Measurements from ENCODE around the gene XIRP2.

The XIRP2 gene

DNA sequence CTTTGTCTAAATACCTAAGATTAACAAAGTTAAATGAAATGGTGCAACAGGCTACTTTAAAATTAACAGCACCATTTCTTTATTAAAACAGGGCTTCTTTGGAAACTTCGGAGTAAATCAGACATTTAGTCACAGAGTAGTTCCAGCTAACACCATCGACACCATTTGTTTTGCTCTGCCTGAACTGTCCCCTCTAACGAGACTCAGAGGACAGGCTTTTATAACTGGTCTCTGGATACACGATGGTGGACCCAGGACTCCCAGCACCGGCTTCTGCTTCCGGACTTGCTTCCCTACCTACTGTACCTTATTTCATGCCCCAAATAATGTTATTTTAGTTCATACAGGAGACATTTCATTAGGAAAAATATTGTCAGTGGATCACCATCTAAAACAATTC, 252.1 kb downstream of the XIRP2 start:
- DNase-seq = no peak

DNA sequence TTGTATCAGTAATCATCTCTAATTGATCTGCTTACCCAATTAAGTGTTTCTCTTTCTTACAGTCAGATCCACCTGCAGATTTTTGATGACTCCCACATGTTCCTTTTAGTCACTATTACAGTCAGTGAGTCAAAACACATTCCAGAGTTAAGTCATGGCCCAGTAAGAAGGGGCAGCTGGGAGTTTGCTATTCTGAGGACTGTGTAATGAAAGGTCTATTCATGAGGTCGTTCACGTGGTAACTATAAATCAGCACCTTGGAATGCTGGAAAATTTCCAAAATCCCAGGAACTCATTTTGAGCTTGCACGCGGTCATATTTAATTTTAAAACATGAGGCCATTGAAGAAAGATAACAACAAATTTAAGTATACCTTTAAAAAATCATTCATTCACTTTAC, 252.5 kb downstream of the XIRP2 start:
- DNase-seq = peak; percentile 31

DNA sequence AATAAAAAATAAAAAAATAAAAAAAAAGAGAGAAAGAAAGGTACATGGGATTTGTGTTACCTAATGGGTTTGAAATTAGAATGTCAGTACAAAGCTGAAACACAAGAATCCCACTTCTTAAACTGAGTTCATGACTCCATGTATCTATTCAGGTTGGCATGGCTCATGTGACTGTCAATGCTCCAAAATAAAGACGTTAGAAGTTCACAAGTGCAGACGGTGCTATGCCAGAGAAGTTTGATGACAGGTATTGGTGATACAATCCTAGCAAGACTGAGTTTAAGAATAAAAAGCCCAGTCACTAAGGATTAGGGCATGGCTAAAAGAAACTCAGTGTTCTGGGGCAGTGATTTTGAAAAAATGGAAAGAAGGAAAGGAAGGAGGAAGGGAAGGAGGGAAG, 254.3 kb downstream of the XIRP2 start:
- no peak for DNase-seq

DNA sequence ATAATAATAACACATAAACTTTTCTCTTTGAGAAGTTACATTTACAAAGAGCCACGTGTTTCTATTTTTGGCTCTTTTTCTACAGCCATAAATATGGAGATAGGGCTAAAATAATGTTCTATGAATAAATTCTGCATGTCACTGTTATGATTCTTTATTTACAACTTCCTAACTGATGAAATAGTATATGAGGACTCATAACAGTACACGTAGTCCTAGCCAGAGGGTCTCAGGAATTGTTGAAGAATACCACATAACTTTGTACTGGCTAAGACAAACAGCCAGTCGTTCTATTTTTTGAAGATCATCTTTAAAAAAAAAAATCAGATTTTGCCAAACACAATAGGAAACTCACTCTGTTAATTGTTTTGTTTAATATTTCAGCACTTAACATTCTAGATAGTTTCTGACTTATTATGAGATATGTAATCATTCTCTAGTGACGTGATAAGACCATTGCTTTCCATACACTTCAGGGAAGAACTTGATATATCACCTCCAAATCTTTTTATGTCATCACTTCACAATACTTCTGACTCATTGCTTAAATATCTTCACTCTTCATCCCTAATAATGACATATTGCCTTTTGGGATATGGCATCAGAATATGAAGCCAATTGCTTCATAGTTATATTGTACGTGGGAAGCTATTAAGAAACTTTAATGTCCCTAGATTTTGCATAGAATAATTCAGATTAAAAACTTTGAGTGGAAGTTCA, 256.1 kb downstream of the XIRP2 start:
- DNase-seq = no peak

DNA sequence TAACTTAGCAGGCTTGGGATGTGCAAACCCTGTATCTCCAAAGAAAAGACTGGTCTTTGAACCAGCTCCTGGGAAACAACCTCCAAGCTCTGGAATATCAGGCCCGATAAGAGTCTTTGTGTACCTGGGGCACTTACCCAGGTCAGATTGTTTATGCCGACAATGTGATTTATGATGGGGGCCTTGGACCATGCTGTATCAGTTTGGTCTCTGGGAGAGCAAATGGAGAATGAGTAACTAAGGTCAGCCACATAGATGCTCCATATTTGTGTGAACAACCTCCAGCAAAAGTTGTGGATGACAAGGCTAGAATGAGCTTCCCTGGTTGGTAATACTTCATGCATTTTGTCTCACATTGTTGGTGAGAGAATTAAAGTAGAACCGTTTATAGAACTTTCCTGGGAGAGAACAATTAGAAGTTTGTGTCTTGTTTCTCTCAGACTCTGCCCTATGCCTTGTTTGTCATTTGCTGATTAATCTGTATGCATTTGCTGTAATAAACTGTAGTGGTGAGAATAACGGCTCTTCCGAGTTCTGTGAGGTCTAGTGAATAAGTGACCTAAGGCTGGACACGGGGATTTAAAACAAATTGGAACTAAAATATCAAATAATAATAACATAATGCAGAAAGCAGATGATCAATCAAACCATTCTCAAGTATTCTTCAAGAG, 259.1 kb downstream of the XIRP2 start:
- DNase-seq = no peak

DNA sequence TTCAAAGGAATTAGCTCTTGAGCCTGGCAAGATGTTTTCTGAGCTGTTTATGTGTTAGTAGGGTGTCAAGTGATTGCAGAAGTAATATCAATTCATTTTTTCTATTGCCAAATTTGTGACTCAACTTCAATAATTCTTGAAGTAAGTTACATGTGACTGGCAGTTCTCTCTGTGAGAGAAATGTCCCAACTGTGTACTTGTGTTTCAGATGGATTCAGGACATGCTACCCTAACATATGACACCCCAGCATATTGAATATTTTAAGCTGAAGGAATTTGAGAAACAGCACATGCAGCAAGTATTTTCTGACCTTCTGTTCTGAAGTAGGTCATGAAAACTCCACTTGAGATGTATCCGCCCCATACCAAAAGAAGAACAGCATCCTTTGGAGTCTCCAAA, 263.6 kb downstream of the XIRP2 start:
- DNase-seq = no peak

DNA sequence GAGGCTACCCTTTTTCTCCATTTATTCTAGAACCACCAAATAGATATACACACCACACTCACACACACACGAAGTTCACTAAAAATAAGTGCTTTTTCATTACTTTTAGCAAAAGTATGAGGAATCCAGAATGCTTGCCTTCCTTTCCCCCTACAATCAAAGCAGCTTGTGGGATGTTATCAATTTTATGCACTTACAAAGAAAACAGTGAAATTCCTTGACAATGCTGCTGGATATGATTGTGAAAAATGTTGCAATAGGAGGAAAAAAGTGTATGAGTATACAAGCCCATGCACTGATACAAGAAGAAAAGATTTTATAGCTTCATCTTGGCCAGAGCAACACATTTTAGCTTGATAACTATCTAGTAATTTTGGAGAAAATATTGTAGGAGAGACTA, 269.2 kb downstream of the XIRP2 start:
- DNase-seq = no peak

DNA sequence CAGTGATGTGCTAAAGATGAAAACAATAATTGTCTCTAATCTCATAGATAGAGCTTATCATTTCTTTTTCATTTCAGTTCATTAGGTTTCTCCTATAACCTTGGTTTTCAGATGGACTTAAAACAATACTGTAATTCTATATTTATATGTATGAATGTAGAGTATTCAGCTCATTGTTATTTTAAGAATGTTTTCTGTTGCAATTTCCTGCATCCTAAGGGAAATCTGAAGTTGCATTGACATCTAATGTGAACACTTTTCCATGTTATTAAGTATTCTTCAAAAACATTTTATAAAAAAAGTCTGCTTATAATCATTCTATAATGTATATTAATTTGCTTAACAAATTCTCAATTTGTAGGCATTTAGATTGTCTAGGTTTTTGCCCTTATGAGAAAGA, 288.9 kb downstream of the XIRP2 start:
- no peak for DNase-seq

DNA sequence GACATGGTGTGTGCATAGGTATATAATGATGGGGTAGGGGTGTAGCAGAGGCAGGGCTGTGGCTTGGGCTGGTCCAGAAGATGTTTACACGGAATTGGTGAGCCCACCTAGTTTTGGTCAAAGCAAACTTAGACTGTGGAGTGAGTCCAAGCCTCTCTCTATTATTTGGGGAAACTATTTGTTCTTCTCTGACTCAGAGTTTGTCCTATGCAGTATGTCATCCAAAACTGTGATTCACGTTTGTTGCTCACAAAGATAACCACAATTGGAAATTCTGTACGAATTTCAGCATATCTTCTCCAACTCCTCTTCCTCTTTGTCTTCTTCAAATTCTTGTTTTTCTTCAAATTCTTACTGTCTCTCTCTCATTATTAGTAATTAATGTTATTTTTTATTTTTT, 292.9 kb downstream of the XIRP2 start:
- no peak for DNase-seq

DNA sequence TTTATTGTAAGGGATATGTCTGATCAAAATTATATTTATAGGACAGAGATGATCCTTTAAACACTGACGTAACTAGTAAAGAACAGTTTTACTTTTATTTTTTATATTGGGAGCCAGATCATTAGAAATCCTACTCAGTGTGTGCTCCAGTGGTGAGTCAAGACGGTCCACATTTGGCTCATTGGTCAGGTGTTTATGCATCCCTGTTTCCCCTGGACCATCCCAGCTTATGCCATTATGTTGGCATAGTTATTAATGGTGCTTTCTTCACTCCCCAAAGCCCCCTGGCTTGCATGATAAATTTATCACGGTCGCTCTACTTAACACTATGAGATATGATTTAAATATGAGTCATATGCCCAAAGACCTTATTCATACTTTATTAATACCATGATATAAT, 293.4 kb downstream of the XIRP2 start:
- DNase-seq = no peak

DNA sequence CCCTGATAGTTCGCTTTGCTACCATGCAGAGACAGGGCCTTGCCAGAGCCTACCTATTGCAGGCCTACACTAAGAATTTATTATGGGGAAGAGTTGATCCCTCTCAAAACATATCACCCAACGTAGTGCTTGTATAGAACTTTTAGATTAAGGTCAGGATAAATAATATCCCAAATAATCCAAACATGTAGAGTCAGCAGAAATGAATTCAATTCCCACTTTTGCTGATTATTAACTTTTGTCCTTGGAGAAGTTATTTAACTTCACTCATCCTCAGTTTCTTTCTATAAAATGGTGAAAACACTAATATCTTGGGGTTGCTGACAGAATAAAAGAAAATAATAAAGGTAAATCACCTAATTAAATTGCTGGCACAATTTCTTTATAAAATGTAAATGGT, 294.1 kb downstream of the XIRP2 start:
- no peak for DNase-seq

DNA sequence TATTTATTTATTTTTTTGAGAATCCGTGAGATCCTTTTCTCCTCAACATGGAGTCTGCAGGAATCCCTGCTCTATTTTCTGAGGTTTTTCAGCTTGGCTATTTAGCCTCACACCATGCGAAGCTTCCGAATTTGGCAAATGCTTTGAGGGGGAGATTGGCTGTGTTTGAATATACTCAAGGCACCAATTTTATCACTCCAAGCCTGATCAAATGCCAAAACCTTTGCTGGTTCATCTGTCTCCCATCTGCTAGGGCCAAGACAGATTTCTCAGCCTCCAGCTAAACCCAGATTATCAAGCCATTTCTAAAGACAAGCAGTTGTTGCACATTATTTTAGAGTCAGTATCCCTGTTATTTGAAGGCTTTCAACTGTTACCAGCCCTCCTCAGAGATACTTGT, 295.7 kb downstream of the XIRP2 start:
- no peak for DNase-seq

DNA sequence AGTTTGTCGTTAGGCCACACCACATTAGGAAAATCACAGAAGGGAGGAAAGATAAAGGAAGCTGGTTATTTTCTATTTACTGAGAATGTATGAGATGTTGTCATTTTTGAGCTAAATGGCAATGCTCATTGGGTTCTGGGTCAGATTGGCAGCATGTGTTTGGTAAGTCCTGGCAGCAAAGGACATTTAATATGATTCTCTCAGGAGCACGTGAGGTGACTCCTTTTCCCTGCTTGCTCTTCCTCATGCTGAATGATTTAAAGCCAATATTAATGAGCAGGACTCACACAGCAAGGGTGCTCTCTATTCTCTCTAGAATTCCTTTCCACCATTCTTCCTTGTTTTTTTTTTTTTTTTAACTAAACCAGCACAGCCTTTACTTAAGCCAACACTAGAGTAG, 298.2 kb downstream of the XIRP2 start:
- DNase-seq = no peak

DNA sequence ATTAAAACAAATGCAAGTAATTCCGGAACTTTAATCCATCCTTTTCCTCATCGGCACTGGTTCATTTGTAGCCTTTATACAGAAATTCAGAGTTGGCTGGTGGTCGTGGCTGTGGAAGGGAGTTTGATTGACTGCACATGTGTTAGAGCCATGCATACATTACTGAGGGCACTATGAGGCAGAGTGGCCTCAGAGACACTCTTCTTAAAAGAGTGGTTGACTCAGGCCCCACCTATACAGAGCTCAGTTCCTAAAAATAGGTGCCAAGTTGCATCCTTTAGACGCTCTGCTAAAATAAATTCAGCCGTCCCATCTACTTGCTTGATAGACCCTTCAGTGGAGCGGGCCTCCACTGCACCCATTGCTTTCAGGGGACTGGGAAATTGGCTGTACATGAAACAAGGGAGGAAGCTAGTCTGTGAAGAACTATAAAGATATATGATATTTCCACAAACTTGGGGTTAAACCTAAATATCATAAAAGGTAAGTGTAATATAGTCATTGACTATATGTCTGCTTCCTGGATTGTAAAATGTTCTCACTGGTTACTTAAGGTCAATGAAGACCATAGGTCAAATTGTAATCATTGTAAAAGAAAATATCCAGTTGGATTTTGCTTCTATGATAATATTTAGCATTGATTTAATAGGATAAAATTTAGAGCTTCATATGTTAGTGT, 298.9 kb downstream of the XIRP2 start:
- DNase-seq = peak; percentile 23

DNA sequence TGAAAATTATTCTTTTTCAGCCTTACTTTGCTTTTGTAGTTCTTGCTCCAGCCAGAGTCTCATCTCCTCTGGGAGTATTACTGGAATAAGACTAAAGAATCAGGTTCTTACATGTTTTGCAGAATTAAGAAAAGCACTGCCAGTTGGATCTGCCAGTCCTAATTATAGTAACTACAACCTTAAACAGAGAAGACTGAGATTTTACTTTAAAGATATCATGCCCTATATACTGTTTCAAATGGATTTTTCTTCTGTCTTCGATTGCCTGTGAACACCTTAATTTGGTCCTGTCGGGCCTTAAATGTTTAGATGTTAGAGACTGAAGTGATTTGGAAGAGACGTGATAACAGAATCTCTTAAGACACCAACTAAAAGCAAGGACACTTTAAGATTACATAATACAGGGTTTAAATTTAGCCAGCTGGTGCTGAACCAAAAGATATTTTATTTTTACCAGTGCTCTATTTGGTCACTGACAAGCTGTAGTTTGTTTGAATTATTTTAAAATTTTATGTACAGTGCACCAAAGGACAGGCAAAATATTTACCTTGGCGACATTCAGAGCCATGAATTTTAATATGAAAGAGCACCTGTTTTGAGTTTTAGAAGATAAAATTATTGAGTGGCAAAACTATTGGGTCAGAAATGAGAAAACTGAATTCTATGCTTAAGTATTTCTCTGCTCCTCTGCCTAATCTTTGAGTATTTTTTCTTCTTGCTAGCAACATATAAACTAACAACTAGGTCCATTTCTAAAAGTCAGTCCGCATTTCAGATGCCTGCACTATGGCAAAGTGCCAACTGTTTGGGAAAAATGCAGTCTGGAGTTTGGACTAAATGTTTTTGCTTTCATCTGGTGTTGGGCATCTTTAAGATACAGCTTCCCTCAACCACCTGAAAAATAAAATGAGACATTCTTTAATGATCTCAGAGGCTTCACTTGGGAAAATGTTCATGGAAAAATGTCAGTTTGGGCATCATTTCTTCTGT, 300.0 kb downstream of the XIRP2 start:
- DNase-seq = no peak

DNA sequence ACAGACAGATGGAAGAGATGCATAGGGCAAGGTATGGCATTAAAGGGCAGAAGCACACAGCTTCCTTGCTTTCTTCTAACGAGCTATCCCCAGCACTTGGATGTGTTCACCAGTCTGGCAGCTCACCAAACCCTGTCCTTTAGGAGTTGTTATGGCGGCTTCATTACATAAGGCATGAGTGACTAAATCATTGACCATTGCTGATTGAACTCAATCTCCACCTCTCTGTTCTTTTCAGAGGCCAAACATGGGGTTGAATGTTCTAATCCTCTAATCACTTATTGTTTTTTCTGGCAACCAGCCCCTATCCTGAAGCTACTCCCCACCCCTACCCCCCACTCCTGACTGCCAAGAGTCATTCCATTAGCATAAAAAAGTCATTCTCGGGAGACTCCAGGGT, 301.8 kb downstream of the XIRP2 start:
- no peak for DNase-seq

DNA sequence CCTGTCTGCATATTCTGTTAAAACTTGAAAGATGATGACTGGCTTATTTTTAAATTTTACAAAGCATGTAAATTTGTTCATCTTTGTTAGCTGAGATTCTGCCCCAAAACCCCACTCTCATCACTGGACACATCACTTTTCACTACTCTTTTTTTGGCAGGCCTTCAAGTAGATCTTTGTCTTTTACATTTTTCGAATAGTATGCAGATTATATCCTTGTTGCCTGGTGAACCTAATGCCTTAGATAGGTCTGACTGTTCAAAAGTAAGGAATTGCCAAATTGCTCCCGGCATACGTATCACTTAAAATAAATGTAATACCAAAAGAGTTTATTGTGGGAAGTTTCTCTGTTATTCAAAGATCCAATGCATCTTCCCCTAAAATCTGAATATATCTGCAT, 303.3 kb downstream of the XIRP2 start:
- no peak for DNase-seq

DNA sequence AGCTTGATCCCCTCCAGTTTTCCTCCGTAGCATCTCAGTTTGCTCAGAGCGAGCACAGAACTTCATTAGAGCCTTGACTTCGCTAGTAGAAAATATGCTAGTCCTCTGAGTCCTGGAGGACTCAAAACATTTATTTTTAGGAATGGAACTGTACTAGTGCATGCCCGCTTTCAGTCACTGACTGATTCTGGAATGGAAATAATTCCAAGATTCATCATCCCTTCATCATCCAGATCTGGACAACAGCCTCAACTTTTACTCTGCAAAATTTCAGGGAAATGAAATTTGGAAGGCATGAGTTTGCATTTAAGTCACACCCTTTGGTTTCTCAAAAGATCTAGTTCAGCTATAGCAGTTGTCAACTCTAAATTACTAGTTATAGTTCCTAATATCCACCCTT, 304.6 kb downstream of the XIRP2 start:
- DNase-seq = no peak

DNA sequence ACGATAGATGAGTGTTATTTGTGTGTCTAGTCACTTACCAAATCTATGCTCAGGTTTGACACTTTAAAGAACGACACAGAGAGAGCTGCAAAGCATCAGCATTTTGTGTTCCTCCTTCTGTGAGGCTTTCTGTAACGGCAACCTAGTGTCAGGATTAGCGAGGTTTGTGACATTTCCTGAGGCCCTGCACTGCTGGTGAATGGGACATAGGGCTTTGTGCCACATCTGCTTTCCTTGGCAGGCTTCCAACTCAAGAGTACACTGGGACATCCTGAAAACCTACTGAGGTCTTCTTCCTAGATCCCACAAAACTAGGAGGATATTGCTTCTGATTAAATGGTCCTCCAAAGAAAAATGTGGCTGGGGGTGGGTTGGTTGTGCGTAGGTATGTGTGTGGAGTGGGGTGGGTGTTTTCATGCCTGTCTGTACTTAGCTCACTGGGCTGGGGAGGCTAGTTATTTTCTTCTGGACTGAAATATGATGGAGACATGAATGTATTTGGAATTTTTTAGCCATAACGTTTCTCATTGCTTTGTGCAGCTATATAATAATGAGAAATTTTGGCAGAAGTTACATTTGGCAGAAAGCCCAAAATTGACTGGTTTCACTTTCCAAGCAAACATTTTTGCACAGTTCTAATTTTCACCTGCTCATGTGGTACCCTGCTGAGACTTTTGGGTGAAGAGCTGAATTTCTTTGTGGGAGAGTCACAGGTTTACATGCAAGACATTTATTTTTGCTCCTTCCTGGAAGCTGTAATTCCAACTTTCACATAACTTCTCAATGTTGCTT, 308.4 kb downstream of the XIRP2 start:
- peak; percentile 56 for DNase-seq

DNA sequence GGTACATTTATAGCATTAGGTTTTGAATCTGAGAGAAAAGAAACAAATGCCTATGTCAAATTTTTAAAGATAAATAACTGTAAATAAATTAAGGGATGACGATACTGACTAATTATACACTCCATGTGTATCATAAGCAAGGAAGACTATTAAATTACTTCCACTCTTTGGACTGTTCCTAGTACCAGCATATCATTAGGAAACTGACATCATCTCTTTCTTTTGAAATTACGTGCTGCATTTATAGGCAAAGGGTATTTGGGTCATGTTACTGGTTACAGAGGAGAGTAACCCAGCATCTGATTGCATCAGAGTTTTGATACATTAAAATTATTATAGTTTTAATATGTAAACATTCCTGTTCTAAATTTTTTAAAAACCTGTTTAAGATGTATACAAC, 309.7 kb downstream of the XIRP2 start:
- no peak for DNase-seq

DNA sequence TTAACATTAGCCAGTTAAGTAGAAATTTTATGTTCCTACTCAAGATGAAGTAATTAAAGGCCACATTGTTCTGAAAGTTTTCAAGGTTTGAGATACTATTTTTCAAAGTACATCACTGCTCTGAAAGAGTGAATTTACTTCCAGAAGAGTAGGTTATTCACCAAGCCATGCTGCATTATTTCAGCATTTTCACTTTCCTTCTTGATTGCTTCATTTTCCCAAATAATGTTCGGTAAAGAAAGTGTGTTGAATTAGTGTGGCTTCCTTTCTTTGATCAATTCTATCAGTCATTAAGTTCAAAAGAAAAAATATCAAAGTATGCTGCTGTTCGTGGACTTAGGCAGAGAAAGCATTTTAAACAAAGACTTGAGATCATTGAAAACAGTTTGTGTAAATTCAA, 310.3 kb downstream of the XIRP2 start:
- DNase-seq = no peak

DNA sequence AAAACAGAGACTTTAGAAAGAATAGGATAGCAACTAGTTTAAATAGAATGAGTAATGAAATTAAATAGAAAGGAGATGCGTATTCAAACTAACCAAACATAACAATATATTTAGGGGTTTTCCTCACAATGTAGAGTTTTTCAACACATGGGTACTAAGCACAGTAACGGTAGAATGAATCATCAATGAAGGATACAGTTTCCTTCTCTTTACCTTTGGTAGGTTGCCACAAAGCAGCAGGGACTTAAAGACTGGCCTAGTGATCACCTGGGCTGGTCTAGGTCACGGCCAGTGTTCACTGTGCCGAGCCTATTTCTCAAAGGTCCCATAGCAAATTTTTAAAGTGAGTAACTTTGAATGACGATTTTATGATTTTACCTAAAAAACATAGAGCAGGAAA, 311.7 kb downstream of the XIRP2 start:
- DNase-seq = no peak

Measured in femur (tissue), 1 donor.